ENCODE measurements around the gene IDH3G.

Gene IDH3G

GRCh38 chrX:153804100-153804595 is 10.0 kb upstream of the IDH3G start:
- no peak for DNase-seq (ENCODE audit: low read depth)
- H3K4me3 ChIP-seq (ENCODE audit: low read depth, low read length): no peak overlapping the region
- TF ChIP-seq CTCF (IDR thresholded peaks at IDR 0.05; ENCODE audit: control insufficient read depth, extremely low read depth, insufficient read depth): no peak

- DNase-seq (ENCODE audit: low read depth): no peak
- no peak overlapping the region for H3K4me3 ChIP-seq (ENCODE audit: low read depth, low read length)
- no peak for TF ChIP-seq CTCF (IDR thresholded peaks at IDR 0.05; ENCODE audit: control insufficient read depth, extremely low read depth, insufficient read depth)
Observed at GRCh38 chrX:153803211-153804099, 9.3 kb upstream of the IDH3G start.

GRCh38 chrX:153802513-153803045 is 8.4 kb upstream of the IDH3G start:
- no peak for TF ChIP-seq CTCF (IDR thresholded peaks at IDR 0.05; ENCODE audit: control insufficient read depth, extremely low read depth, insufficient read depth)
- no peak for DNase-seq (ENCODE audit: low read depth)
- H3K4me3 ChIP-seq (ENCODE audit: low read depth, low read length): no peak overlapping the region

GRCh38 chrX:153801669-153802068 is 7.5 kb upstream of the IDH3G start:
- no peak for TF ChIP-seq CTCF (IDR thresholded peaks at IDR 0.05; ENCODE audit: control insufficient read depth, extremely low read depth, insufficient read depth)
- no peak for DNase-seq (ENCODE audit: low read depth)
- no peak overlapping the region for H3K4me3 ChIP-seq (ENCODE audit: low read depth, low read length)

GRCh38 chrX:153800746-153801145 is 6.6 kb upstream of the IDH3G start:
- no peak for DNase-seq (ENCODE audit: low read depth)
- no peak for TF ChIP-seq CTCF (IDR thresholded peaks at IDR 0.05; ENCODE audit: control insufficient read depth, extremely low read depth, insufficient read depth)
- H3K4me3 ChIP-seq (ENCODE audit: low read depth, low read length): no peak overlapping the region

- H3K4me3 ChIP-seq (ENCODE audit: low read depth, low read length): no peak overlapping the region
- DNase-seq (ENCODE audit: low read depth): no peak
- TF ChIP-seq CTCF (IDR thresholded peaks at IDR 0.05; ENCODE audit: control insufficient read depth, extremely low read depth, insufficient read depth): no peak
Observed at GRCh38 chrX:153800177-153800722, 6.1 kb upstream of the IDH3G start.
